ENCODE results near the gene NOVA2.

NOVA2 gene

GRCh38 chr19:46014941-46015686, 41.4 kb upstream of the NOVA2 start:
- no peak overlapping the region for H3K4me3 ChIP-seq (ENCODE audit: low read depth, low read length)

GRCh38 chr19:46014534-46014933, 40.9 kb upstream of the NOVA2 start:
- no peak overlapping the region for H3K4me3 ChIP-seq (ENCODE audit: low read depth, low read length)
- TF ChIP-seq CTCF (IDR thresholded peaks at IDR 0.05; ENCODE audit: low read depth, low read length) = no peak

More at GRCh38 chr19:46014941-46015686, 41.4 kb upstream of the NOVA2 start:
- no peak for TF ChIP-seq CTCF (IDR thresholded peaks at IDR 0.05; ENCODE audit: low read depth, low read length)

- no peak overlapping the region for H3K4me3 ChIP-seq (ENCODE audit: low read depth, low read length)
- peak; percentile 73 for TF ChIP-seq CTCF (IDR thresholded peaks at IDR 0.05; ENCODE audit: low read depth, low read length)
Measured at GRCh38 chr19:46009530-46010510, 36.2 kb upstream of the NOVA2 start.

- no peak for TF ChIP-seq CTCF (IDR thresholded peaks at IDR 0.05; ENCODE audit: low read depth, low read length)
- H3K4me3 ChIP-seq (ENCODE audit: low read depth, low read length) = no peak overlapping the region
Measured at GRCh38 chr19:46006411-46006810, 32.7 kb upstream of the NOVA2 start.

- no peak overlapping the region for H3K4me3 ChIP-seq (ENCODE audit: low read depth, low read length)
- TF ChIP-seq CTCF (IDR thresholded peaks at IDR 0.05; ENCODE audit: low read depth, low read length) = no peak
Measured at GRCh38 chr19:46002678-46003275, 29.1 kb upstream of the NOVA2 start.

GRCh38 chr19:46000491-46001246, 27.0 kb upstream of the NOVA2 start:
- no peak overlapping the region for H3K4me3 ChIP-seq (ENCODE audit: low read depth, low read length)
- no peak for TF ChIP-seq CTCF (IDR thresholded peaks at IDR 0.05; ENCODE audit: low read depth, low read length)

Measured in WI38 (cell line).